Neural cell (in vitro differentiated cells): Measurements from ENCODE around the gene ATG2A. TPM values are rescaled to one million over a fixed set of nuclear protein-coding genes. Genes with fewer than 3 reads are reported as not detected.
A peak's percentile ranks its signal among the peaks of the same experiment; 100 is the strongest.

Experiments
- H2AFZ ChIP-seq: fragments of 200-600, 300-800 bp; sonication (generic), shearing (Covaris generic); 2 replicates; pipeline ENCODE4 v1.6.0; 2014; ENCODE audit warnings: low read depth, mild to moderate bottlenecking, antibody characterized with exemption, low read length, moderate library complexity
- H3F3A ChIP-seq: fragments of 200-600 bp; shearing (Covaris generic); 2 replicates; pipeline ENCODE4 v1.6.1; 2016; ENCODE audit warnings: mild to moderate bottlenecking, moderate library complexity, mixed read lengths, antibody characterized with exemption, low read length; ENCODE audit not compliant: insufficient read depth, poor library complexity, severe bottlenecking
- H3K27ac ChIP-seq: fragments of 200-600, 300-800 bp; sonication (generic), shearing (Covaris generic); 2 replicates; pipeline ENCODE4 v1.5.1; 2014; ENCODE audit warnings: mild to moderate bottlenecking, low read length, moderate library complexity
- H3K27me3 ChIP-seq: fragments of 300-800, 200-600 bp; sonication (generic), shearing (Covaris generic); 2 replicates; pipeline ENCODE4 v1.6.0; 2014; ENCODE audit warnings: mild to moderate bottlenecking, low read depth, low read length, moderate library complexity; ENCODE audit not compliant: insufficient read depth
- H3K36me3 ChIP-seq: fragments of 300-800, 200-600 bp; sonication (generic), shearing (Covaris generic); 2 replicates; pipeline ENCODE4 v1.5.1; 2014; ENCODE audit warnings: mild to moderate bottlenecking, antibody characterized with exemption, low read length, moderate library complexity; ENCODE audit not compliant: insufficient read depth
- H3K4me2 ChIP-seq: fragments of 300-800, 200-600 bp; sonication (generic), shearing (Covaris generic); 2 replicates; pipeline ENCODE4 v1.6.0; 2014; ENCODE audit warnings: mild to moderate bottlenecking, low read length
- H3K4me3 ChIP-seq: fragments of 300-800, 200-600 bp; sonication (generic), shearing (Covaris generic); 2 replicates; pipeline ENCODE4 v1.5.1; 2014; ENCODE audit warnings: mild to moderate bottlenecking, low read length, moderate library complexity
- H3K79me2 ChIP-seq: fragments of 200-600 bp; shearing (Covaris generic); replicated peaks from 2 replicates; pipeline ENCODE4 v1.6.0; 2014; ENCODE audit warnings: mild to moderate bottlenecking, low read length, moderate library complexity; ENCODE audit not compliant: insufficient read depth
- H3K9ac ChIP-seq: fragments of 300-800, 200-600 bp; sonication (generic), shearing (Covaris generic); 2 replicates; pipeline ENCODE4 v1.6.1; 2016; ENCODE audit warnings: mild to moderate bottlenecking, low read length, mixed read lengths
- H3K9me2 ChIP-seq: fragments of 200-600 bp; shearing (Covaris generic); 2 replicates; pipeline ENCODE4 v1.6.1; 2016; ENCODE audit warnings: mild to moderate bottlenecking, low read length, mixed read lengths; ENCODE audit not compliant: insufficient read depth
- H3K9me3 ChIP-seq: fragments of 200-600, 300-800 bp; sonication (generic), shearing (Covaris generic); 2 replicates; pipeline ENCODE4 v1.6.1; 2016; ENCODE audit warnings: mild to moderate bottlenecking, mixed run types, low read length, moderate library complexity, mixed read lengths
- H4K20me1 ChIP-seq: fragments of 200-600 bp; shearing (Covaris generic); 2 replicates; pipeline ENCODE4 v1.6.1; 2016; ENCODE audit warnings: mild to moderate bottlenecking, mixed run types; ENCODE audit not compliant: insufficient read depth
- CTCF ChIP-seq: fragments of 450-650 bp; IDR thresholded peaks from 2 replicates; pipeline ENCODE4 v1.5.1; 2014; ENCODE audit warnings: antibody characterized with exemption, mild to moderate bottlenecking, moderate library complexity; ENCODE audit not compliant: poor library complexity, severe bottlenecking
- EP300 ChIP-seq: fragments of 450-650 bp; conservative IDR thresholded peaks from 2 replicates; pipeline ENCODE4 v1.6.1; 2014; ENCODE audit warnings: antibody characterized with exemption, mild to moderate bottlenecking, moderate library complexity; ENCODE audit not compliant: poor library complexity, severe bottlenecking
- EZH2 ChIP-seq: fragments of 200-600, 300-800 bp; shearing (Covaris generic), sonication (generic); IDR thresholded peaks from 2 replicates; pipeline ENCODE4 v1.6.1; 2014; ENCODE audit warnings: antibody characterized with exemption, low read length, borderline replicate concordance, mild to moderate bottlenecking; ENCODE audit not compliant: insufficient read depth, poor library complexity, severe bottlenecking
- MXI1 ChIP-seq: fragments of 450-650 bp; conservative IDR thresholded peaks from 2 replicates; pipeline ENCODE4 v1.6.1; 2014; ENCODE audit warnings: antibody characterized with exemption, mild to moderate bottlenecking; ENCODE audit not compliant: poor library complexity, severe bottlenecking
- POLR2AphosphoS5 ChIP-seq: IDR thresholded peaks from 2 replicates; pipeline ENCODE4 v1.6.1; 2012
- RAD21 ChIP-seq: fragments of 450-650 bp; conservative IDR thresholded peaks from 2 replicates; pipeline ENCODE4 v1.6.1; 2014; ENCODE audit warnings: antibody characterized with exemption, mild to moderate bottlenecking, moderate library complexity
- REST ChIP-seq: IDR thresholded peaks from 2 replicates; pipeline ENCODE4 v1.6.1; 2012; ENCODE audit warnings: borderline replicate concordance
- SMC3 ChIP-seq: fragments of 450-650 bp; conservative IDR thresholded peaks from 2 replicates; pipeline ENCODE4 v1.6.1; 2014; ENCODE audit warnings: antibody characterized with exemption, mild to moderate bottlenecking, moderate library complexity; ENCODE audit not compliant: poor library complexity
- TAF1 ChIP-seq: IDR thresholded peaks from 2 replicates; pipeline ENCODE4 v1.6.1; 2012; ENCODE audit warnings: low read depth
- polyA plus RNA-seq: library from polyadenylated mRNA; depleted of rRNA; stranded (reverse); fragments of >200 nt; gene quantifications from 2 replicates; pipeline ENCODE4 v1.2.3, GENCODE V29; 2014

ATG2A gene
- polyA plus RNA-seq, 1 donor from 2014 or later = 7.5 TPM

GRCh38 chr11:64876835-64877341 is 40.1 kb downstream of the ATG2A start:
- Histone ChIP-seq H3K27me3 (no peaks in the 10 kb centered on the region), H3K9ac (peak overlapping the region; percentile 78), H2AFZ (no peak overlapping the region), H3K4me3 (peak overlapping the region; percentile 81), H4K20me1 (no peaks in the 10 kb centered on the region), H3K79me2 (peaks cover 36% of the 10 kb centered on the region), H3K9me3 (no peaks in the 10 kb centered on the region), H3K4me2 (peak overlapping the region; percentile 62), H3F3A (no peaks in the 10 kb centered on the region), H3K36me3 (no peaks in the 10 kb centered on the region), H3K9me2 (no peaks in the 10 kb centered on the region), H3K27ac (no peak overlapping the region)
- TF ChIP-seq EZH2 = no peak
- no peak for TF ChIP-seq RAD21
- no peak for TF ChIP-seq TAF1
- TF ChIP-seq SMC3 = no peak
- TF ChIP-seq MXI1 = no peak
- TF ChIP-seq POLR2AphosphoS5 = no peak
- no peak for TF ChIP-seq EP300

- peak overlapping the region; percentile 81 for H3K4me3 ChIP-seq
- H3K36me3 ChIP-seq = no peaks in the 10 kb centered on the region
- no peaks in the 10 kb centered on the region for H3K27me3 ChIP-seq
- H3K4me2 ChIP-seq = peak overlapping the region; percentile 62
- peaks cover 36% of the 10 kb centered on the region for H3K79me2 ChIP-seq
- TF ChIP-seq REST (no peak), EZH2 (no peak), RAD21 (no peak), TAF1 (no peak), SMC3 (no peak), POLR2AphosphoS5 (no peak), EP300 (no peak), MXI1 (no peak), CTCF (no peak)
- H3K27ac ChIP-seq = no peak overlapping the region
- H2AFZ ChIP-seq = no peak overlapping the region
- H4K20me1 ChIP-seq = no peaks in the 10 kb centered on the region
- no peaks in the 10 kb centered on the region for H3K9me3 ChIP-seq
- no peak overlapping the region for H3K9ac ChIP-seq
- H3F3A ChIP-seq = no peaks in the 10 kb centered on the region
- H3K9me2 ChIP-seq = no peaks in the 10 kb centered on the region
Observed at GRCh38 chr11:64876229-64876750, 40.7 kb downstream of the ATG2A start.
